Measurements from ENCODE around the gene SACS.

DNA sequence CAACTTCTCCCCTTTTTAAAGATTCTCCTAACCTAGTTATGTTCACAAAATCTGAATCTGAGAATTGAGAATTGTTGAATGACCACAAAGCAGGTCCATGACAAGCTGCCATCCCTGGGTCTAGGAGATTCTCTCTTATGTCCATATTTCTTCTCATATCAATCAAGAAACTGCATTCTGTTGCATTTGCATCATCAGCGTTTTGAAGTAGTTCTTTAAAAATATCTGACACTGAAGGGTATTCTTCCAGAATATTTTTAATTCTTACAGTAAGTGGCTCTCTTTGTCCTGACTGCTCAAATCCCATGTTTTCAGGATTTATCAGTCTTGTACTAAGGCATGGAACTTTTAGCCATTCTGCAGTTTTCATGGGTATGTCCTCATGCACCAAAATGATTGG is 94.3 kb downstream of the SACS start:
- TF ChIP-seq, protein P1, sequence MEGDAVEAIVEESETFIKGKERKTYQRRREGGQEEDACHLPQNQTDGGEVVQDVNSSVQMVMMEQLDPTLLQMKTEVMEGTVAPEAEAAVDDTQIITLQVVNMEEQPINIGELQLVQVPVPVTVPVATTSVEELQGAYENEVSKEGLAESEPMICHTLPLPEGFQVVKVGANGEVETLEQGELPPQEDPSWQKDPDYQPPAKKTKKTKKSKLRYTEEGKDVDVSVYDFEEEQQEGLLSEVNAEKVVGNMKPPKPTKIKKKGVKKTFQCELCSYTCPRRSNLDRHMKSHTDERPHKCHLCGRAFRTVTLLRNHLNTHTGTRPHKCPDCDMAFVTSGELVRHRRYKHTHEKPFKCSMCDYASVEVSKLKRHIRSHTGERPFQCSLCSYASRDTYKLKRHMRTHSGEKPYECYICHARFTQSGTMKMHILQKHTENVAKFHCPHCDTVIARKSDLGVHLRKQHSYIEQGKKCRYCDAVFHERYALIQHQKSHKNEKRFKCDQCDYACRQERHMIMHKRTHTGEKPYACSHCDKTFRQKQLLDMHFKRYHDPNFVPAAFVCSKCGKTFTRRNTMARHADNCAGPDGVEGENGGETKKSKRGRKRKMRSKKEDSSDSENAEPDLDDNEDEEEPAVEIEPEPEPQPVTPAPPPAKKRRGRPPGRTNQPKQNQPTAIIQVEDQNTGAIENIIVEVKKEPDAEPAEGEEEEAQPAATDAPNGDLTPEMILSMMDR (conservative IDR thresholded peaks at IDR 0.05; ENCODE audit: low read depth, low read length), result no peak
- TF ChIP-seq SMC3 (IDR thresholded peaks at IDR 0.05; ENCODE audit: low read depth, low read length) (no peak), POLR2A (IDR thresholded peaks at IDR 0.05; ENCODE audit: low read depth, low read length) (no peak), NFE2L2 (IDR thresholded peaks at IDR 0.05; ENCODE audit: low read depth, low read length) (no peak), RAD21 (IDR thresholded peaks at IDR 0.05; ENCODE audit: low read length) (no peak), MAFK (IDR thresholded peaks at IDR 0.05; ENCODE audit: low read depth, low read length) (peak; percentile 63), BHLHE40 (IDR thresholded peaks at IDR 0.05; ENCODE audit: low read depth, low read length) (no peak)

Data from IMR-90 (cell line).